B cell (primary cell): ENCODE measurements around the gene RPRD1B. TPM values are rescaled to one million over a fixed set of nuclear protein-coding genes. Genes with fewer than 3 reads are reported as not detected.

Experiments
- ATAC-seq: fragments of 200-7000 bp; cut with Tn5 transposase; one replicate; pipeline ENCODE4 v1.10.0; 2021; ENCODE audit warnings: low read depth, mild to moderate bottlenecking, moderate number of reproducible peaks, moderate library complexity
- CTCF ChIA-PET: fragments of 350-600 bp; sonication (Branson Sonifier 250); formaldehyde crosslinking; loops from one replicate; lab custom pipeline; 2021; ENCODE audit warnings: antibody characterized with exemption, inconsistent platforms; lab: Charles Lee
- POLR2A ChIA-PET: fragments of 350-600 bp; sonication (Branson Sonifier 250); formaldehyde crosslinking; loops from one replicate; lab custom pipeline; 2021; ENCODE audit warnings: antibody characterized with exemption; lab: Charles Lee
- DNase-seq: peaks from one replicate; pipeline ENCODE4 v3.0.0; 2013
- H2AFZ ChIP-seq: 2 replicates; pipeline ENCODE4 v1.6.1; 2012; ENCODE audit warnings: mild to moderate bottlenecking, low read depth, low read length; ENCODE audit not compliant: insufficient read depth, poor library complexity, severe bottlenecking
- H3K27ac ChIP-seq, 2 donors: 1 replicate in 1 of 2; 2 replicates in 1 of 2; pipeline ENCODE4 v1.5.1; 2012 to 2013; ENCODE audit warnings: low read length in 2 of 2, mild to moderate bottlenecking in 2 of 2, moderate library complexity in 1 of 2
- H3K27me3 ChIP-seq, 4 experiments: fragments of 200-600 bp in 1 of 4; sonication (generic) in 1 of 4; replicated peaks in 1 of 4; 1 replicate in 2 of 4; 2 replicates in 2 of 4; pipeline versions ENCODE4 v1.6.1 to v1.7.0; 2013 to 2016; ENCODE audit warnings: low read length in 3 of 4, mild to moderate bottlenecking in 2 of 4, mixed read lengths in 1 of 4, moderate library complexity in 1 of 4; ENCODE audit not compliant: insufficient read depth in 4 of 4, control insufficient read depth in 3 of 4; ENCODE audit errors: control extremely low read depth in 1 of 4
- H3K36me3 ChIP-seq, 2 experiments: replicated peaks in 1 of 2; 1 replicate in 1 of 2; 2 replicates in 1 of 2; pipeline versions ENCODE4 v1.6.1 to v1.7.1; 2013; ENCODE audit warnings: low read length in 1 of 2; ENCODE audit not compliant: insufficient read depth in 2 of 2, control insufficient read depth in 1 of 2; ENCODE audit errors: control extremely low read depth in 1 of 2, extremely low read depth in 1 of 2
- H3K4me1 ChIP-seq, 2 donors: fragments of 200-600 bp in 1 of 2; sonication (generic) in 1 of 2; 1 replicate in 1 of 2; 2 replicates in 1 of 2; pipeline versions ENCODE4 v1.5.1 to v1.6.1; 2013 to 2017; ENCODE audit warnings: low read length in 2 of 2; ENCODE audit not compliant: control insufficient read depth in 2 of 2, insufficient read depth in 2 of 2
- H3K4me2 ChIP-seq: replicated peaks from 2 replicates; pipeline ENCODE3; 2012; ENCODE audit warnings: mild to moderate bottlenecking, low read depth, low read length; ENCODE audit not compliant: poor library complexity, severe bottlenecking
- H3K4me3 ChIP-seq, 5 experiments: fragments of 200-600 bp in 1 of 5; sonication (generic) in 1 of 5; 1 replicate in 3 of 5; 2 replicates in 2 of 5; pipeline versions ENCODE4 v1.5.1 to v1.7.0; 2011 to 2016; ENCODE audit warnings: low read length in 4 of 5, mild to moderate bottlenecking in 4 of 5, low read depth in 2 of 5, control low read depth in 1 of 5, moderate library complexity in 1 of 5; ENCODE audit not compliant: insufficient read depth in 1 of 5; ENCODE audit errors: control extremely low read depth in 1 of 5, extremely low read depth in 1 of 5
- H3K79me2 ChIP-seq: fragments of 200-600 bp; sonication (generic); one replicate; pipeline ENCODE4 v1.6.0; 2016; ENCODE audit warnings: low read length; ENCODE audit not compliant: control insufficient read depth, insufficient read depth
- H3K9ac ChIP-seq: fragments of 200-600 bp; sonication (generic); 2 replicates; pipeline ENCODE4 v1.6.1; 2017; ENCODE audit warnings: mild to moderate bottlenecking, low read length, moderate library complexity
- H3K9me3 ChIP-seq, 3 donors: one replicate each; pipeline versions ENCODE4 v1.6.1 to v1.7.1; 2013; ENCODE audit warnings: low read length in 2 of 3; ENCODE audit not compliant: control insufficient read depth in 2 of 3, insufficient read depth in 1 of 3; ENCODE audit errors: control extremely low read depth in 1 of 3
- H4K20me1 ChIP-seq: 2 replicates; pipeline ENCODE4 v1.6.0; 2012; ENCODE audit warnings: mild to moderate bottlenecking, low read length; ENCODE audit not compliant: insufficient read depth, control insufficient read depth, poor library complexity, severe bottlenecking
- H3K27ac Mint-ChIP-seq: one replicate; pipeline ENCODE4 v1.8.0; 2021; ENCODE audit warnings: mixed read lengths
- H3K27me3 Mint-ChIP-seq: one replicate; pipeline ENCODE4 v1.8.0; 2021; ENCODE audit warnings: mixed read lengths
- H3K4me1 Mint-ChIP-seq: one replicate; pipeline ENCODE4 v1.8.0; 2021; ENCODE audit warnings: mixed read lengths
- H3K4me3 Mint-ChIP-seq: one replicate; pipeline ENCODE4 v1.8.0; 2021; ENCODE audit warnings: mixed read lengths
- H3K9me3 Mint-ChIP-seq: one replicate; pipeline ENCODE4 v1.8.0; 2022; ENCODE audit warnings: mixed read lengths; ENCODE audit not compliant: insufficient read depth
- CTCF ChIP-seq: fragments of 200-600 bp; IDR thresholded peaks from one replicate; pipeline ENCODE4 v1.8.0; 2022; ENCODE audit warnings: antibody characterized with exemption, mild to moderate bottlenecking
- EZH2 ChIP-seq: IDR thresholded peaks from 2 replicates; pipeline ENCODE4 v1.6.1; 2012; ENCODE audit warnings: borderline replicate concordance, low read depth, mild to moderate bottlenecking, moderate library complexity, low read length; ENCODE audit not compliant: insufficient read depth, poor library complexity, severe bottlenecking
- WGBS: methylation state at CpG from one replicate; pipeline ENCODE4 v1.1.5; 2013; ENCODE audit warnings: missing lambda C conversion rate; ENCODE audit not compliant: insufficient coverage; 5-methylcytosine and 5-hydroxymethylcytosine counted together
- intact Hi-C: fragments of 100-400 bp; cut with micrococcal nuclease; formaldehyde crosslinking; loops from one replicate; pipeline ENCODE4 v1.10.0; 2022
- polyA plus RNA-seq: library from polyadenylated mRNA; depleted of rRNA; stranded (reverse); fragments of >200 nt; gene quantifications from 2 replicates; pipeline ENCODE4 v1.2.3, GENCODE V29; 2012
- total RNA-seq, 2 donors: library from RNA; stranded (reverse); fragments of 120-200 nt in 1 of 2; gene quantifications; 1 replicate in 1 of 2; 2 replicates in 1 of 2; pipeline versions ENCODE4 v1.2.3 to v1.2.4, GENCODE V29; 2013 to 2022

RPRD1B gene
- total and polyA plus RNA-seq, 2 donors (not counting 1 experiment from before 2014, with no cell fraction given): 6.0 to 54.9 TPM

DNA sequence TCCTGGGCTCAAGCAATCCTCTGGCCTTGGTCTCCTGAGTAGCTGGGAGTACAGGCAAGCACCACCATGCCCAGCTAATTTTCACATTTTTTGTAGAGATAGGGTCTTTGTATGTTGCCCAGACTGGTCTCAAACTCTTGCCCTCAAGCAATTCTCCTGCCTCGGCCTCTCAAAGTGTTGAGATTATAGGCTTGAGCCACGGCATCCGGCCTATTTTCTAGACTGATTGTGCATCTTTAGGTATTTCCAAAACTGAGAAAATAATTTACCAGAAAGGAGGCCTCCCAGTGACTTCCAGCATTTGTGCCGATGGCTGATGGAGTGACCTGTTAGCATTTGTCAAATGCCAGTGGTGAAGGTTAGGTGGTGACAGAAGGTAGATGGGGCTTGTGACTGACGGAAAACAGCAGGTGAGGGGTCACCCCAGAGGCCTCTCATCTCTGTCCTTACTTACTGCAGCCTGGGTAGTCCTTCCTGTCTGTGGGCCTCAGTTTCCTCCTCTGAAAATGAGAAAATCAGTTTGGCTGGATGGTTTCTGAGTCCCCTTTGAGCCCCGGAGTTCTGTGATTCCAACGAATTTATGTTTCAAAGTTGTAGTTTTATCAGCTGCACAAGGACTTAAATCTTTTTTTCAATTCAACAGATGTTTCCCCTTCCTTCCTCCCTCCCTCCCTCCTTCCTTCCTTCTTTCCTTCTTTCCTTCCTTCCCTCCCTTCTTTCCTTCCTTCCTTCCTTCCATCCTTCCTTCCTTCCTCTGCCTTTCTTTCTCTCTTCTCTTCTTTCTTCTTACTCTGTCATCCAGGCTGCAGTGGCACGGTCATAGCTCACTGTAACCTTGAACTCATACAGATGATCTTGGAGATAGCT, 78.1 kb downstream of the RPRD1B start:
- intact Hi-C loops: no loop called here

More for the DNA sequence above, 78.1 kb downstream of the RPRD1B start:
- DNase-seq: no peak
- ChIA-PET POLR2A (no interaction called here), CTCF (interaction anchor here (0.9 to 7.9 kb wide), 7 partner anchors 12 to 110 kb away, joined by 3 to 101 read pairs (median 4); no protein-coding TSS in a partner anchor)
- H2AFZ ChIP-seq: no peak overlapping the region
- ATAC-seq: no peak
- no peaks in the 10 kb centered on the region for H3K9me3 Mint-ChIP-seq
- no peak for TF ChIP-seq CTCF
- no peak for TF ChIP-seq EZH2
- H3K4me1 Mint-ChIP-seq: peaks cover 3% of the 10 kb centered on the region
- peaks cover 0 to 3% of the 10 kb centered on the region in 2 donors for H3K4me1 ChIP-seq
- H3K79me2 ChIP-seq: no peaks in the 10 kb centered on the region
- H3K27me3 Mint-ChIP-seq: no peaks in the 10 kb centered on the region
- H3K27me3 ChIP-seq: no peaks in the 10 kb centered on the region
- H3K4me3 Mint-ChIP-seq: no peak overlapping the region
- no peaks in the 10 kb centered on the region for H4K20me1 ChIP-seq
- H3K9me3 ChIP-seq: no peaks in the 10 kb centered on the region
- H3K4me3 ChIP-seq: no peak overlapping the region
- H3K4me2 ChIP-seq: no peak overlapping the region
- H3K27ac Mint-ChIP-seq: no peak overlapping the region
- H3K9ac ChIP-seq: no peak overlapping the region
- no peak overlapping the region for H3K27ac ChIP-seq
- WGBS: 100% methylated on average over 5 of the region's 8 CpGs
- H3K36me3 ChIP-seq: no peaks in the 10 kb centered on the region
